Right kidney (tissue), 1 donor: ENCODE data around the gene EXOC4.

Experiments used
- DNase-seq: peaks from one replicate; pipeline ENCODE4 v3.0.0-alpha.2; 2016

Gene EXOC4

DNA sequence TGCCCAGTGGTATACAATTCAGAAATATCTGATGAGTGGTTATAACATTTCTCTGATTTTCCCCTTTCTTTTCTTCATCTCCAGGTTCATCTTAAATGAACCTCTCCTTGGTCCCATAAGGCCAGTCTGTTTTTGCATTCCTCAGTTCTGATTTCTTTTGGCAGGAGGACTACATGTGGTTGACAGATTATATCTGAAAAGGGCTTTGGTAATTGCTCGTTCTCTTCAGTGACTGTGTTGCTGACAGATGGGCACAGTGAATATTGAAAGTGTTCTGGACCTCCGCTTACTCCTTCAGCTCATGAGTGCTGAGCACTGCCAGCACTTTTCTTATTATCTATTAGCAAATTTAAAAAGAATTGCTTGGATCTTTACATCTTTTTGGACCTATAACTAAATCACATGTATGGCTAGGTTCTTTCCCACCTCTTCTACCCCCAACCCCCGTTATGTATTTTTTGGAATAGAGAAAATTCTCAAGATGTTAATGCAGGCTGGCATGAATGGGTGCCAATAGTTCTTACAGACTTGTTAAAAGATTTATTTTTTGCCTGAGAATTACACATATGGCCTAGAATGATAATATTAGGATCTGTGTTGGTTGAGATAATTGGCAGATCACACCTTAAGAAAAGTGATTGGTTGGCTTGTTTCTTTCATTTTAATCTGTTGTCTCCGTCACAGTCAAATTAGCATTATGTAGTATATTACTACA lies 323.0 kb downstream of the EXOC4 start:
- DNase-seq: no peak

GRCh38 chr7:133576612-133577168 lies 323.8 kb downstream of the EXOC4 start:
- DNase-seq: no peak

DNA sequence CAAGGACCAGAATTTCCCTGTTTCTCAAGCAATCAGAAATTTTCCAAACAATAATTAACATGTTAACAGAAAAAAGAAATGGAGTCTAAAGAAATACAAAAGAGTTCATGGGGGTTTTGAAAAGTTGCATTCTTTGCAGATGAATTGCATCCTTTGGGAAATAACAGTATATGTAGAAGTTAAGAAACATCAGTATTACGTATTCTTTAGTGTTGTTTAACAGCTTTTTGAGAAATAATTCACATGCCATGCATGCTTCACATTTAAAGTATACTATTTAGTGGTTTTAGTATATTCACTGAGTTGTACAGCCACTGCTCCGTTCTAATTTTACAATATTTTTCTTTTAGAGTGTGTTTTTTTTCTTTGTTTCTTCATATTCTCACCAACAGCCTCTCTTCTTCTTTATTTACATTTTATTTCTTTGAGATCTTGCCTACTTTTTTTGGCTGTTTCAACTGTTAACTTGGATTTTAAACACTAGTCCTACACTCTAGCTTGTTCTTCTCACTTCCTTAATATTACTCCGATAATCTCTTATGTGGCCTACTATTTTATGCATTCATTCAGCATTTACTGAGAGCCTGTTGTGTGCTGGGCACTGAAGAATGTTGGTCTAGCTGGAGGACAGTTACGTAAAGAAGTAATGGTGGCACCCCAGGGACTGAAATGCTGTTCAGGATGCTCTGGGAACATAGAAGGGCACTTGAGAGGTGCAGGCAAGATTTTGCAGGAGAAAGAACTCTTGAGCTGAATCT lies 330.1 kb downstream of the EXOC4 start:
- DNase-seq: no peak

GRCh38 chr7:133583545-133584171 lies 330.8 kb downstream of the EXOC4 start:
- DNase-seq: no peak

- no peak for DNase-seq
These were observed 332.2 kb downstream of the EXOC4 start for GRCh38 chr7:133584956-133585668.

DNA sequence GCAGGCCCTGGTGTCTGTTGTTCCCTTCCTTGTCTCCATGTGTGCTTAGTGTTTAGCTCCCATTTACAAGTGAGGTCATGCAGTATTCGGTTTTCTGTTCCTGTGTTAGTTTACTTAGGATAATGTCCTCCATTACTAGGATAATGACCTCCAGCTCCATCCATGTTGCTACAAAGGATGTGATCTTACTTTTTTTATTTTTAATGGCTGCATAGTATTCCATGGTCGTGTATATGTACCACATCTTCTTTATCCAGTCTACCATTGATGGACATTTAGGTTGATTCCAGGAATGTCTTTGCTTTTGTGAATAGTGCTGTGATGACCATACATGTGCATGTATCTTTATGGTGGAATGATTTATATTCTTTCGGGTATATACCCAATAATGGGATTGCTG lies 333.4 kb downstream of the EXOC4 start:
- DNase-seq: no peak

GRCh38 chr7:133587903-133588302 lies 335.0 kb downstream of the EXOC4 start:
- DNase-seq: no peak

GRCh38 chr7:133590795-133591194 lies 337.9 kb downstream of the EXOC4 start:
- DNase-seq: no peak

GRCh38 chr7:133591704-133592340 lies 338.9 kb downstream of the EXOC4 start:
- no peak for DNase-seq

- no peak for DNase-seq
These were observed 340.7 kb downstream of the EXOC4 start for GRCh38 chr7:133593561-133593960.

DNA sequence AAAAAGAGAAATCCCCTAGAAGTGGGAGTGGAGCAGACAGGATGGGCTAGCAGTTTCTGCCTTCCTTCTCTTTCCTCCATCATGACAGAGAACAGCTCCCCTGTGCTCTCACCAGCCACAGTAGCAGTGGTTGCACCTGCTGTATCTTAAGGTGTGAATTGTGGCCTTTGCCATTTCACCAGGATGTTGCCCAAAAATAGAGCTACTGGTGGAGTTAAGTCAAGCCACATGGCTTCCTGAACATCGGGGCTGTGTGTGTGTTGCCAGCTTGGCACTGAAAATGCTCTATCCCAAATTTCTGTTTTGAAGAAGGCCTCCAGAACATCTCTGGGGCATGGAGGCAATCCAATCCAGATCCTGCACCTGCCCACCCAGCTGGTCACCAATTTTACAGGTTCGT lies 348.7 kb downstream of the EXOC4 start:
- no peak for DNase-seq

- no peak for DNase-seq
These were observed 349.4 kb downstream of the EXOC4 start for GRCh38 chr7:133602291-133602690.

GRCh38 chr7:133606991-133607390 lies 354.1 kb downstream of the EXOC4 start:
- no peak for DNase-seq

GRCh38 chr7:133609806-133610205 lies 356.9 kb downstream of the EXOC4 start:
- DNase-seq: no peak

DNA sequence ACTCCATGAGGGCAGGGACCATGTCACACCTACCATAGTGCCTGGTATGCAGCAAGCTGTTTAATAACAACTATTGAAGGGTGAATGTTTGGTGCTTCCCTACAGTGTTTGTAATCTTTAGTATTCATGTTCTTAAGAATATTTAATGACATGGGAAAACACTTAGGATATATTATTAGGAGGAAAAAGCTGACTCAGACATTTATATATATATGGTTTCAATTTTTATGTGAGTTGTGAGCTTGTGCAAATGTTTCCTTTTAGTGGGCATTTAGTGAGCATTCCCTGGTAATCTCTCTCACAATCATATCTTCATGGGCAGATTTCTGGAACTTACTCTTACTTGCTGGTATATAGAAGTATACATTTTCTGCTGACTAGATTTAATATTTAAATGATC lies 359.1 kb downstream of the EXOC4 start:
- DNase-seq: no peak

DNA sequence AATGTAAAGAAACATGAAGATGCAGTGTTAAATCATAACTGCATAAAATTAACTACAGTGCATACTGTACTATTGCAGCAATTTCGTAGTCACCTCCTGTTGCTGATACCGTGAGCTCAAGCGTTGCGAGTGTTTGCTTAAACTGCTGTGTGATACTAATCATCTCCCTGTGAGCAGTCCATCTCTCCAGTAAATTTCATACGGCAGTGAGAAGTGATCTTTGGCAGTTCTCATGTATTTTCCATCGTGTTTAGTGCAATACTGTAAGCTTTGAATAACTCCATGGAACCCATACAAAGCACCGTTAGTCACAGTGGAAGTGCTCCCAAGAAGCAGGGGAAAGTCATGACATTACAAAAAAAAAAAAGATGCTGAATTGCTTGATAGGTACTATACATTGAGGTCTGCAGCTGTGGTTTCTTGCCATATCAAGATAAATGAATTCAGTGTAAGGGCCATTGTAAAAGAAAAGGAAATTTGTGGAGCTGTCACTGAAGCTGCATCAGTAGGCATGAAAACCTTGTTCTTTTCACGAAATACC lies 360.4 kb downstream of the EXOC4 start:
- no peak for DNase-seq

GRCh38 chr7:133614251-133614650 lies 361.4 kb downstream of the EXOC4 start:
- DNase-seq: no peak

GRCh38 chr7:133618970-133619369 lies 366.1 kb downstream of the EXOC4 start:
- no peak for DNase-seq

DNA sequence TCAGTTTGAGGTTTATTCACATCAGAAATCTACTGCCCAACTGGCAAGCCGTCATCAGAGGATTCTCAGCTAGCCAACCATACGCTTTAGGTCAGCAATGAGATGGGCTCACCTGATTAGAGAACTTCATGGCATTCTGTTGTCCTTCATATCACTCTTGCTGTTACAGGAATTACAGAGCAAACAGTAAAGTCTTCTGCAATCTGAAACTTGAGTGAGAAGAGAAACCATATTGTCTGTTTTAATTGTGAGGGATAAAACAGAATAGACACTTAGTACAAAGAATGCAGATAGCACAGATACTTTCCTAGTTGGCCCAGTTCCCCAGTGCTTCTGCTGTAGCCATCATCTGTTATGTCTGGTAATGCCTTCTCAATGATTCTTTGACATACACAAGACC lies 366.6 kb downstream of the EXOC4 start:
- DNase-seq: no peak

- DNase-seq: no peak
These were observed 370.8 kb downstream of the EXOC4 start for GRCh38 chr7:133623721-133624120.

- DNase-seq: no peak
These were observed 372.2 kb downstream of the EXOC4 start for GRCh38 chr7:133625046-133625445.

- no peak for DNase-seq
These were observed 376.8 kb downstream of the EXOC4 start for GRCh38 chr7:133629701-133630100.
